Nephron (organoid): Measurements from ENCODE around the gene MRPS12.
A peak's percentile ranks its signal among the peaks of the same experiment; 100 is the strongest.

ENCODE experiments used
- H3K27ac Mint-ChIP-seq, 3 experiments: 2 replicates each; pipeline ENCODE4 v1.8.0; 2020; ENCODE audit warnings: mixed read lengths in 3 of 3, mild to moderate bottlenecking in 2 of 3, moderate library complexity in 1 of 3
- H3K27me3 Mint-ChIP-seq: 2 replicates; pipeline ENCODE4 v1.8.0; 2021; ENCODE audit warnings: low read depth, mild to moderate bottlenecking, moderate library complexity, mixed read lengths
- H3K36me3 Mint-ChIP-seq: 2 replicates; pipeline ENCODE4 v1.8.0; 2020; ENCODE audit warnings: low read depth, mixed read lengths
- H3K4me1 Mint-ChIP-seq: 2 replicates; pipeline ENCODE4 v1.8.0; 2020; ENCODE audit warnings: mixed read lengths
- H3K4me3 Mint-ChIP-seq, 3 experiments: 2 replicates each; pipeline ENCODE4 v1.8.0; 2020; ENCODE audit warnings: mild to moderate bottlenecking in 3 of 3, mixed read lengths in 3 of 3, moderate library complexity in 2 of 3
- H3K9me3 Mint-ChIP-seq: 2 replicates; pipeline ENCODE4 v1.8.0; 2020; ENCODE audit warnings: mixed read lengths
- TF ChIP-seq, protein P1 (sequence below), 3 experiments: fragments of 200-600 bp; sonication (generic); IDR thresholded peaks; one replicate each; pipeline ENCODE4 v1.5.0; 2021; ENCODE audit warnings: antibody characterized with exemption in 3 of 3; ENCODE audit not compliant: unreplicated experiment in 3 of 3

The MRPS12 gene

DNA sequence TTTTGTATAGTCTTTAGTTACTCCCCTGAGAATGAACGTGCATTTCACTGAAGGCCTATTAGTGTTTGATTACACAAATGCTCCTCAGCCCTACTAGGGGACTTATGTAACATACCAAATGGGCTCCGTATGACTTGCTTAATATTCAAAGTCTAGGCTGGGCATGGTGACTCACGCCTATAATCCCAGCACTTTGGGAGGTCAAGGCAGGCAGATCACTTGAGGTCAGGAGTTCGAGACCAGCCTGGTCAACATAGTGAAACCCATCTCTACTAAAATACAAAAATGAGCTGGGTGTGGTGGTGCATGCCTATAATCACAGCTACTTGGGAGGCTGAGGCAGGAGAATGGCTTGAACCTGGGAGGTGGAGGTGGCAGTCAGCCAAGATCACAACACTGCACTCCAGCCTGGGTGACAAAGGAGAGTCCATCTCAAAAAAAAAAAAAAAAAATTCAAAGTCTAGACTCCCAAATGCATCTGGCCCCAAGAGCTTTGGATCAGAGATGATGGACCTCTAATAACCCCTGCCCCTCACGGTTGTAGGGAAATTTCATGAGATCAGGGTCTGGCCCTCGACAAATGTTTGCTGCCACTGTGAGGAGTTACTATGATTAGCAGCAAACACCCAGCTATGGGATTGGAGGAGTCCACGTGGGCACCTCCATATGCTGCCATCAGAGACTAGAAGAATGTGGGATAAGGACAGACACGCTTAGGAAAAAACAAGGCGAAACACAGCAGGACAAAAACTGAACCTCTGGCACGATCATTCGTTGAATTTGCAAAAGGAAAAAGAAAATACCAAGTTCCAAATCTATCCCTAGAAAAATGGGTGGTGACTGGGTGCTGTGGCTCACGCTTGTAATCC lies 40.2 kb downstream of the MRPS12 start:
- H3K27ac Mint-ChIP-seq: peak overlapping the region in 2 of 3 experiments; percentile 37 to 55
- peaks cover 21% of the 10 kb centered on the region for H3K4me1 Mint-ChIP-seq
- no peaks in the 10 kb centered on the region for H3K27me3 Mint-ChIP-seq
- H3K36me3 Mint-ChIP-seq: peaks cover 33% of the 10 kb centered on the region
- TF ChIP-seq, protein P1, sequence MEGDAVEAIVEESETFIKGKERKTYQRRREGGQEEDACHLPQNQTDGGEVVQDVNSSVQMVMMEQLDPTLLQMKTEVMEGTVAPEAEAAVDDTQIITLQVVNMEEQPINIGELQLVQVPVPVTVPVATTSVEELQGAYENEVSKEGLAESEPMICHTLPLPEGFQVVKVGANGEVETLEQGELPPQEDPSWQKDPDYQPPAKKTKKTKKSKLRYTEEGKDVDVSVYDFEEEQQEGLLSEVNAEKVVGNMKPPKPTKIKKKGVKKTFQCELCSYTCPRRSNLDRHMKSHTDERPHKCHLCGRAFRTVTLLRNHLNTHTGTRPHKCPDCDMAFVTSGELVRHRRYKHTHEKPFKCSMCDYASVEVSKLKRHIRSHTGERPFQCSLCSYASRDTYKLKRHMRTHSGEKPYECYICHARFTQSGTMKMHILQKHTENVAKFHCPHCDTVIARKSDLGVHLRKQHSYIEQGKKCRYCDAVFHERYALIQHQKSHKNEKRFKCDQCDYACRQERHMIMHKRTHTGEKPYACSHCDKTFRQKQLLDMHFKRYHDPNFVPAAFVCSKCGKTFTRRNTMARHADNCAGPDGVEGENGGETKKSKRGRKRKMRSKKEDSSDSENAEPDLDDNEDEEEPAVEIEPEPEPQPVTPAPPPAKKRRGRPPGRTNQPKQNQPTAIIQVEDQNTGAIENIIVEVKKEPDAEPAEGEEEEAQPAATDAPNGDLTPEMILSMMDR (IDR thresholded peaks at IDR 0.05; ENCODE audit: unreplicated experiment in 3 of 3): no peak
- peak overlapping the region in 2 of 3 experiments; percentile 32 to 62 for H3K4me3 Mint-ChIP-seq
- no peaks in the 10 kb centered on the region for H3K9me3 Mint-ChIP-seq

- peaks cover 28% of the 10 kb centered on the region for H3K36me3 Mint-ChIP-seq
- no peaks in the 10 kb centered on the region for H3K27me3 Mint-ChIP-seq
- peaks cover 29% of the 10 kb centered on the region for H3K4me1 Mint-ChIP-seq
- H3K9me3 Mint-ChIP-seq: no peaks in the 10 kb centered on the region
- TF ChIP-seq, protein P1 (IDR thresholded peaks at IDR 0.05; ENCODE audit: unreplicated experiment in 3 of 3): no peak
- peak overlapping the region in 1 of 3 experiments; percentile 76 for H3K27ac Mint-ChIP-seq
- H3K4me3 Mint-ChIP-seq: peak overlapping the region in 2 of 3 experiments; percentile 37 to 57
These were observed 40.9 kb downstream of the MRPS12 start for GRCh38 chr19:38971672-38972071.

- H3K27ac Mint-ChIP-seq: peak overlapping the region; percentile 99
- no peaks in the 10 kb centered on the region for H3K27me3 Mint-ChIP-seq
These were observed 44.0 kb downstream of the MRPS12 start for GRCh38 chr19:38974624-38975213.

DNA sequence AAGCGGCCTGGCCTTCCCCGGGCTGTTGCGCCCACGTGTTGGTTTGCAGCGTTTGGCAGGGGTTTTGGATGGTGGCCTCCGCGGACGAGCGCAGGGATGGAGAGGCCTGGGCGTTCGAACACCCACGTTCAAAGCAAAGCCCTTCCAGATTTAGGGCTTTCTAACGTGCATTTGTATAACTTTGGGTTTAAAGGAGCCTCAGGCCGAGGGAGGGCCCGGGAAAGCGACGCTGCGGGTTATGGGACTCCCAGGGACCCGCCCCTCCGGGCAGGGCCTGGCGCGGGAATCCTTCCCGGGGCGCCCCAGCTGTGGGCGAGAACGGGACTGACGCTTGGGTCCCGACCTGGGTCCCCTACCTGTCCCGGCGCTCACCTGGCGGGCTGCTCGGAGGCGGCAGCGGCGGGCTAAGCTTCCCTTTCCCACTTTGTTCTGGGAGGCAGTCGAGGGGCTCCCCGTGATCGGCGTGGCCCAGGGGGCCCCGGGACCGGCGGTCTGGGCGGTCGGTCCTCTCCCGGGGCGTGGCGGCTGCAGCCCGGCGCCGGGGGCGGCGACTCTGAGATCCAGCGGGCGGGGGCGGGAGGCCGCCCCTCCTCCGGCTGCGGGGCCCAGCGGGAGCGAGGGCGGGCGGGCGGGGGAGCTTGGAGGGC lies 44.6 kb downstream of the MRPS12 start, which contains the start of gene FBXO17:
Gene FBXO17, minus strand, starts transcription at position 529 of the 647 bp plus-strand sequence. CDS start 25,423 bp downstream, outside the sequence.
- peaks cover 41% of the 10 kb centered on the region for H3K4me1 Mint-ChIP-seq
- TF ChIP-seq, protein P1 (IDR thresholded peaks at IDR 0.05; ENCODE audit: unreplicated experiment in 3 of 3): no peak
- H3K27me3 Mint-ChIP-seq: no peaks in the 10 kb centered on the region
- peaks cover 20% of the 10 kb centered on the region for H3K36me3 Mint-ChIP-seq
- no peaks in the 10 kb centered on the region for H3K9me3 Mint-ChIP-seq
- H3K27ac Mint-ChIP-seq: peak within 1 kb of the TSS; percentile 99
- H3K4me3 Mint-ChIP-seq: peak within 1 kb of the TSS; percentile 93 to 99 (median 96)

More at GRCh38 chr19:38974624-38975213, 44.0 kb downstream of the MRPS12 start:
- TF ChIP-seq, protein P1 (IDR thresholded peaks at IDR 0.05; ENCODE audit: unreplicated experiment in 3 of 3): no peak
- Mint-ChIP-seq H3K4me3 (peak overlapping the region; percentile 93 to 99 (median 96)), H3K9me3 (no peaks in the 10 kb centered on the region), H3K4me1 (peaks cover 41% of the 10 kb centered on the region), H3K36me3 (peaks cover 21% of the 10 kb centered on the region)

GRCh38 chr19:38975861-38976271 lies 45.1 kb downstream of the MRPS12 start:
- H3K36me3 Mint-ChIP-seq: peaks cover 16% of the 10 kb centered on the region
- peak overlapping the region; percentile 97 to 99 (median 99) for H3K27ac Mint-ChIP-seq
- TF ChIP-seq, protein P1 (IDR thresholded peaks at IDR 0.05; ENCODE audit: unreplicated experiment in 3 of 3): no peak
- peaks cover 2% of the 10 kb centered on the region for H3K9me3 Mint-ChIP-seq
- H3K4me3 Mint-ChIP-seq: peak overlapping the region; percentile 92
- no peaks in the 10 kb centered on the region for H3K27me3 Mint-ChIP-seq
- H3K4me1 Mint-ChIP-seq: peaks cover 40% of the 10 kb centered on the region
